Upper lobe of left lung (tissue), 6 donors: Measurements from ENCODE around the gene PRPF8. TPM values are rescaled to one million over a fixed set of nuclear protein-coding genes. Genes with fewer than 3 reads are reported as not detected.

Experiments
- ATAC-seq, 2 donors: fragments of 200-7000 bp; cut with Tn5 transposase; one replicate each; pipeline ENCODE4 v1.9.1; 2022; ENCODE audit warnings: mild to moderate bottlenecking in 2 of 2, moderate library complexity in 2 of 2; ENCODE audit not compliant: low FRiP score in 2 of 2
- DNase-seq, 2 donors: peaks; one replicate each; pipeline ENCODE4 v3.0.0-alpha.2; 2019 to 2020
- H3K27ac ChIP-seq, 4 donors: fragments of 200-600 bp; sonication (generic); one replicate each; pipeline ENCODE4 v1.5.1; 2016 to 2019
- H3K27me3 ChIP-seq, 4 donors: fragments of 200-600 bp; sonication (generic); one replicate each; pipeline ENCODE4 v1.5.1; 2017 to 2019
- H3K36me3 ChIP-seq, 4 donors: fragments of 200-600 bp; sonication (generic); one replicate each; pipeline ENCODE4 v1.5.1; 2016 to 2019
- H3K4me1 ChIP-seq, 4 donors: fragments of 200-600 bp; sonication (generic); one replicate each; pipeline ENCODE4 v1.5.1; 2018 to 2019
- H3K4me3 ChIP-seq, 4 donors: fragments of 200-600 bp; sonication (generic); one replicate each; pipeline ENCODE4 v1.5.1; 2017 to 2019; ENCODE audit warnings: mild to moderate bottlenecking in 2 of 4, moderate library complexity in 1 of 4
- H3K9me3 ChIP-seq, 4 donors: fragments of 200-600 bp; sonication (generic); one replicate each; pipeline ENCODE4 v1.5.1; 2018 to 2019
- CTCF ChIP-seq, 6 experiments: fragments of 450-650 bp in 4 of 6; fragments of 200-600 bp in 2 of 6; sonication (generic) in 2 of 6; IDR thresholded peaks; one replicate each; pipeline ENCODE4 v1.5.1; 2016 to 2019; ENCODE audit warnings: antibody characterized with exemption in 6 of 6
- EP300 ChIP-seq, 4 donors: sonication (generic); formaldehyde crosslinking; IDR thresholded peaks; one replicate each; pipeline ENCODE4 v1.5.1; 2017; ENCODE audit warnings: antibody characterized with exemption in 4 of 4, control low read depth in 2 of 4
- POLR2A ChIP-seq, 4 donors: fragments of 450-650 bp; IDR thresholded peaks; one replicate each; pipeline ENCODE4 v1.5.1; 2016 to 2017; ENCODE audit warnings: antibody characterized with exemption in 4 of 4, mild to moderate bottlenecking in 2 of 4
- POLR2AphosphoS5 ChIP-seq, 2 donors: sonication (generic); formaldehyde crosslinking; IDR thresholded peaks; one replicate each; pipeline ENCODE4 v1.5.1; 2017; ENCODE audit warnings: antibody characterized with exemption in 2 of 2
- WGBS, 2 donors: methylation state at CpG; one replicate each; pipeline ENCODE4 v1.1.5; 2017 to 2018; 5-methylcytosine and 5-hydroxymethylcytosine counted together
- total RNA-seq, 6 donors: library from RNA; depleted of rRNA in 4 of 6; stranded (reverse); fragments of >200 nt in 4 of 6; gene quantifications; one replicate each; pipeline versions ENCODE4 v1.1.0 to v1.2.1, GENCODE V29; 2016 to 2021
- donor health status: DM: no; HTN: no; CAD: no; lungs with moderate emphysema.
- donor health status: DM: no; HTN: yes; CAD: no; lungs with severe emphysema.

The PRPF8 gene
- total RNA-seq, 6 donors from 2014 or later, result 173 to 283 (median 220) TPM

- Histone ChIP-seq H3K4me3 (no peak overlapping the region), H3K27ac (peak overlapping the region in 1 of 4 donors; percentile 56), H3K4me1 (peaks cover 29 to 82% (median 68%) of the 10 kb centered on the region in 4 donors), H3K36me3 (peaks cover 4 to 49% (median 42%) of the 10 kb centered on the region in 4 donors), H3K27me3 (no peaks in the 10 kb centered on the region), H3K9me3 (no peaks in the 10 kb centered on the region)
- DNase-seq (peak in 1 of 2 donors; percentile 72), ATAC-seq (no peak)
- no peak for TF ChIP-seq POLR2AphosphoS5 (IDR thresholded peaks at IDR 0.05)
- TF ChIP-seq POLR2A (IDR thresholded peaks at IDR 0.05), result no peak
- no peak for TF ChIP-seq CTCF (IDR thresholded peaks at IDR 0.05)
- no peak for TF ChIP-seq EP300 (IDR thresholded peaks at IDR 0.05)
- WGBS, 2 donors, result 84 to 95% methylated on average over 5 to 21 of the region's 21 CpGs
Measured at GRCh38 chr17:1727258-1727789, 42.7 kb upstream of the PRPF8 start.

GRCh38 chr17:1726626-1727257, 42.1 kb upstream of the PRPF8 start:
- WGBS, 2 donors, result 75 to 80% methylated on average over 16 to 17 of the region's 18 CpGs
- Histone ChIP-seq H3K4me3 (no peak overlapping the region), H3K36me3 (peaks cover 4 to 45% (median 38%) of the 10 kb centered on the region in 4 donors), H3K27ac (no peak overlapping the region), H3K27me3 (no peaks in the 10 kb centered on the region), H3K4me1 (peaks cover 29 to 82% (median 68%) of the 10 kb centered on the region in 4 donors), H3K9me3 (no peaks in the 10 kb centered on the region)
- TF ChIP-seq POLR2AphosphoS5 (IDR thresholded peaks at IDR 0.05), result no peak
- TF ChIP-seq CTCF (IDR thresholded peaks at IDR 0.05), result no peak
- no peak for TF ChIP-seq POLR2A (IDR thresholded peaks at IDR 0.05)
- no peak for TF ChIP-seq EP300 (IDR thresholded peaks at IDR 0.05)
- ATAC-seq (no peak), DNase-seq (no peak)

- Histone ChIP-seq H3K4me1 (peaks cover 32 to 81% (median 69%) of the 10 kb centered on the region in 4 donors), H3K27ac (peak overlapping the region; percentile 86 to 93 (median 89)), H3K36me3 (peaks cover 4 to 39% (median 34%) of the 10 kb centered on the region in 4 donors), H3K4me3 (peak overlapping the region in 3 of 4 donors; percentile 84 to 96 (median 94)), H3K9me3 (no peaks in the 10 kb centered on the region), H3K27me3 (no peaks in the 10 kb centered on the region)
- 83 to 94% methylated on average over 25 to 54 of the region's 54 CpGs for WGBS, 2 donors
- DNase-seq (peak in 1 of 2 donors; percentile 86), ATAC-seq (no peak)
- TF ChIP-seq POLR2AphosphoS5 (IDR thresholded peaks at IDR 0.05) (no peak), EP300 (IDR thresholded peaks at IDR 0.05) (no peak), CTCF (IDR thresholded peaks at IDR 0.05) (no peak), POLR2A (IDR thresholded peaks at IDR 0.05) (no peak)
Measured at GRCh38 chr17:1725642-1726511, 41.2 kb upstream of the PRPF8 start.

- 27 to 48% methylated on average over 13 to 16 of the region's 51 CpGs for WGBS, 2 donors
- no peak for DNase-seq
- no peaks in the 10 kb centered on the region for H3K27me3 ChIP-seq
- no peaks in the 10 kb centered on the region for H3K9me3 ChIP-seq
- H3K36me3 ChIP-seq, result peaks cover 4 to 33% (median 27%) of the 10 kb centered on the region in 4 donors
- H3K4me3 ChIP-seq, result peak overlapping the region; percentile 68 to 96 (median 89)
- peak overlapping the region; percentile 86 to 93 (median 89) for H3K27ac ChIP-seq
- no peak for TF ChIP-seq POLR2A (IDR thresholded peaks at IDR 0.05)
- TF ChIP-seq EP300 (IDR thresholded peaks at IDR 0.05), result no peak
- peak in 3 of 6 experiments; percentile 20 to 49 (median 33) for TF ChIP-seq CTCF (IDR thresholded peaks at IDR 0.05)
- peak; percentile 16 to 71 for ATAC-seq
- H3K4me1 ChIP-seq, result peaks cover 37 to 79% (median 67%) of the 10 kb centered on the region in 4 donors
Measured at GRCh38 chr17:1724869-1725641, 40.4 kb upstream of the PRPF8 start.
